HEK293 (cell line): ENCODE measurements around the gene JPH3.

ENCODE experiments used
- CTCF ChIP-seq: fragments of 450-650 bp; formaldehyde crosslinking; IDR thresholded peaks from 2 replicates; pipeline ENCODE4 v1.5.1; 2016; ENCODE audit warnings: missing biosample characterization, missing genetic modification characterization
- GLIS2 ChIP-seq: fragments of 450-650 bp; formaldehyde crosslinking; IDR thresholded peaks from 2 replicates; pipeline ENCODE4 v1.5.1; 2016; ENCODE audit warnings: missing biosample characterization, missing genetic modification characterization
- HOXC10 ChIP-seq: sonication (generic); formaldehyde crosslinking; IDR thresholded peaks from 2 replicates; pipeline ENCODE4 v1.8.1; 2023; ENCODE audit warnings: mild to moderate bottlenecking, missing genetic modification reagents
- HOXD13 ChIP-seq: sonication (generic); formaldehyde crosslinking; IDR thresholded peaks from 2 replicates; pipeline ENCODE4 v1.8.0; 2022; ENCODE audit warnings: missing genetic modification reagents, borderline replicate concordance
- KLF1 ChIP-seq: fragments of 450-650 bp; formaldehyde crosslinking; IDR thresholded peaks from 2 replicates; pipeline ENCODE4 v1.5.1; 2016; ENCODE audit warnings: missing biosample characterization, missing genetic modification characterization
- MYNN ChIP-seq: fragments of 450-650 bp; formaldehyde crosslinking; IDR thresholded peaks from 2 replicates; pipeline ENCODE4 v1.5.1; 2016; ENCODE audit warnings: missing biosample characterization, missing genetic modification characterization, borderline replicate concordance
- PRDM1 ChIP-seq: fragments of 450-650 bp; formaldehyde crosslinking; IDR thresholded peaks from 2 replicates; pipeline ENCODE4; 2016; ENCODE audit warnings: missing biosample characterization, missing genetic modification characterization
- PRDM4 ChIP-seq: fragments of 450-650 bp; formaldehyde crosslinking; IDR thresholded peaks from 2 replicates; pipeline ENCODE4 v1.5.1; 2017; ENCODE audit warnings: missing biosample characterization, missing genetic modification characterization
- SCRT2 ChIP-seq: fragments of 450-650 bp; formaldehyde crosslinking; IDR thresholded peaks from 2 replicates; pipeline ENCODE4 v1.5.1; 2016; ENCODE audit warnings: missing biosample characterization, missing genetic modification characterization
- SP3 ChIP-seq: fragments of 450-650 bp; formaldehyde crosslinking; IDR thresholded peaks from 2 replicates; pipeline ENCODE4 v1.5.1; 2016; ENCODE audit warnings: missing biosample characterization, missing genetic modification characterization
- ZBTB11 ChIP-seq: fragments of 450-650 bp; formaldehyde crosslinking; conservative IDR thresholded peaks from 2 replicates; pipeline ENCODE4 v1.5.1; 2016; ENCODE audit warnings: low read depth, missing biosample characterization, missing genetic modification characterization
- ZBTB20 ChIP-seq: fragments of 450-650 bp; formaldehyde crosslinking; IDR thresholded peaks from 2 replicates; pipeline ENCODE4 v1.5.1; 2016; ENCODE audit warnings: missing biosample characterization, missing genetic modification characterization
- ZBTB21 ChIP-seq: fragments of 450-650 bp; formaldehyde crosslinking; IDR thresholded peaks from 2 replicates; pipeline ENCODE4 v1.5.1; 2017; ENCODE audit warnings: missing biosample characterization, missing genetic modification characterization
- ZBTB26 ChIP-seq: fragments of 450-650 bp; formaldehyde crosslinking; optimal IDR thresholded peaks from 2 replicates; pipeline ENCODE3; 2016; ENCODE audit warnings: missing biosample characterization, mild to moderate bottlenecking, missing genetic modification characterization
- ZBTB48 ChIP-seq: fragments of 450-650 bp; formaldehyde crosslinking; IDR thresholded peaks from 2 replicates; pipeline ENCODE4 v1.5.1; 2016; ENCODE audit warnings: missing biosample characterization, missing genetic modification characterization
- ZBTB7A ChIP-seq: fragments of 450-650 bp; formaldehyde crosslinking; IDR thresholded peaks from 2 replicates; pipeline ENCODE4 v1.5.1; 2016; ENCODE audit warnings: low read depth, missing biosample characterization, missing genetic modification characterization
- ZBTB8A ChIP-seq: fragments of 450-650 bp; formaldehyde crosslinking; IDR thresholded peaks from 2 replicates; pipeline ENCODE4 v1.5.1; 2016; ENCODE audit warnings: missing biosample characterization, missing genetic modification characterization
- ZFP41 ChIP-seq: fragments of 450-650 bp; formaldehyde crosslinking; IDR thresholded peaks from 2 replicates; pipeline ENCODE4 v1.5.1; 2016; ENCODE audit warnings: missing biosample characterization, missing genetic modification characterization, borderline replicate concordance
- ZNF133 ChIP-seq: fragments of 450-650 bp; formaldehyde crosslinking; IDR thresholded peaks from 2 replicates; pipeline ENCODE4 v1.5.1; 2016; ENCODE audit warnings: missing biosample characterization, missing genetic modification characterization
- ZNF174 ChIP-seq: fragments of 450-650 bp; formaldehyde crosslinking; IDR thresholded peaks from 2 replicates; pipeline ENCODE4 v1.5.0; 2017; ENCODE audit warnings: missing biosample characterization, mild to moderate bottlenecking, missing genetic modification characterization
- ZNF26 ChIP-seq: fragments of 450-650 bp; formaldehyde crosslinking; IDR thresholded peaks from 2 replicates; pipeline ENCODE4 v1.5.1; 2016; ENCODE audit warnings: missing biosample characterization, missing genetic modification characterization
- ZNF341 ChIP-seq: fragments of 450-650 bp; formaldehyde crosslinking; IDR thresholded peaks from 2 replicates; pipeline ENCODE4; 2016; ENCODE audit warnings: low read depth, missing biosample characterization, missing genetic modification characterization
- ZNF530 ChIP-seq: fragments of 450-650 bp; formaldehyde crosslinking; IDR thresholded peaks from 2 replicates; pipeline ENCODE4 v1.5.1; 2016; ENCODE audit warnings: low read depth, missing biosample characterization, missing genetic modification characterization
- ZNF555 ChIP-seq: fragments of 450-650 bp; formaldehyde crosslinking; conservative IDR thresholded peaks from 2 replicates; pipeline ENCODE4 v1.5.1; 2017; ENCODE audit warnings: missing biosample characterization, mild to moderate bottlenecking, missing genetic modification characterization, inconsistent platforms
- ZNF558 ChIP-seq: fragments of 450-650 bp; formaldehyde crosslinking; IDR thresholded peaks from 2 replicates; pipeline ENCODE4 v1.5.1; 2016; ENCODE audit warnings: missing biosample characterization, missing genetic modification characterization
- ZNF626 ChIP-seq: fragments of 450-650 bp; sonication (Bioruptor Pico); formaldehyde crosslinking; IDR thresholded peaks from 2 replicates; pipeline ENCODE4 v1.5.1; 2018; ENCODE audit warnings: missing biosample characterization, missing genetic modification characterization, inconsistent platforms
- ZNF701 ChIP-seq: fragments of 450-650 bp; formaldehyde crosslinking; IDR thresholded peaks from 2 replicates; pipeline ENCODE4 v1.5.1; 2016; ENCODE audit warnings: missing biosample characterization, missing genetic modification characterization
- ZSCAN23 ChIP-seq: fragments of 450-650 bp; formaldehyde crosslinking; IDR thresholded peaks from 2 replicates; pipeline ENCODE4 v1.5.1; 2016; ENCODE audit warnings: missing biosample characterization, missing genetic modification characterization

Gene JPH3

GRCh38 chr16:87602001-87602775, at the start of gene JPH3 (continued):
- TF ChIP-seq ZNF174 (tag by site-specific recombination) (no peak), ZNF558 (tag by site-specific recombination) (no peak), HOXD13 (CRISPR knock-in tag) (no peak), ZFP41 (tag by site-specific recombination) (no peak), MYNN (tag by site-specific recombination) (no peak), ZBTB26 (tag by site-specific recombination) (peak; percentile 38), PRDM1 (tag by site-specific recombination) (no peak), ZNF530 (no peak), ZNF555 (tag by site-specific recombination) (no peak), SP3 (tag by site-specific recombination) (0 out of 2 replicates have a peak, but pooled peaks have one; percentile 36), ZNF26 (tag by site-specific recombination) (no peak), PRDM4 (tag by site-specific recombination) (no peak), ZNF133 (tag by site-specific recombination) (no peak), CTCF (tag by site-specific recombination) (no peak), HOXC10 (no peak), GLIS2 (tag by site-specific recombination) (no peak), ZBTB11 (tag by site-specific recombination) (peak; percentile 68), KLF1 (tag by site-specific recombination) (peak; percentile 77), ZBTB21 (tag by site-specific recombination) (no peak), ZSCAN23 (no peak), ZNF701 (no peak), ZBTB48 (tag by site-specific recombination) (no peak), SCRT2 (tag by site-specific recombination) (0 out of 2 replicates have a peak, but pooled peaks have one; percentile 6), ZNF341 (tag by site-specific recombination) (no peak), ZBTB8A (tag by site-specific recombination) (peak; percentile 62), ZBTB7A (tag by site-specific recombination) (no peak), ZNF626 (tag by site-specific recombination) (no peak), ZBTB20 (tag by site-specific recombination) (peak; percentile 17; the same call in 1 of the 2 replicates)
